Measurements from ENCODE around the gene KIAA0513.

Gene KIAA0513

GRCh38 chr16:85096921-85097320, 69.3 kb downstream of the KIAA0513 start:
- TF ChIP-seq FOXP2 (optimal IDR thresholded peaks at IDR 0.05; ENCODE audit: borderline replicate concordance, extremely low read depth, extremely low read length, insufficient read depth) (no peak), POLR2AphosphoS5 (IDR thresholded peaks at IDR 0.05; ENCODE audit: low read depth, low read length) (no peak), REST (IDR thresholded peaks at IDR 0.05; ENCODE audit: insufficient read depth in 1 of 2, low read depth in 2 of 2, low read length in 2 of 2) (no peak), TAF1 (IDR thresholded peaks at IDR 0.05; ENCODE audit: borderline replicate concordance, insufficient read depth, low read length) (no peak), SIN3A (IDR thresholded peaks at IDR 0.05; ENCODE audit: borderline replicate concordance, insufficient read depth, low read length) (no peak)

- TF ChIP-seq FOXP2 (optimal IDR thresholded peaks at IDR 0.05; ENCODE audit: borderline replicate concordance, extremely low read depth, extremely low read length, insufficient read depth) (no peak), TAF1 (IDR thresholded peaks at IDR 0.05; ENCODE audit: borderline replicate concordance, insufficient read depth, low read length) (no peak), POLR2AphosphoS5 (IDR thresholded peaks at IDR 0.05; ENCODE audit: low read depth, low read length) (no peak), SIN3A (IDR thresholded peaks at IDR 0.05; ENCODE audit: borderline replicate concordance, insufficient read depth, low read length) (no peak), REST (IDR thresholded peaks at IDR 0.05; ENCODE audit: insufficient read depth in 1 of 2, low read depth in 2 of 2, low read length in 2 of 2) (no peak)
Measured at GRCh38 chr16:85098565-85098964, 71.0 kb downstream of the KIAA0513 start.

GRCh38 chr16:85100265-85100664, 72.7 kb downstream of the KIAA0513 start:
- TF ChIP-seq SIN3A (IDR thresholded peaks at IDR 0.05; ENCODE audit: borderline replicate concordance, insufficient read depth, low read length) = no peak
- TF ChIP-seq TAF1 (IDR thresholded peaks at IDR 0.05; ENCODE audit: borderline replicate concordance, insufficient read depth, low read length) = no peak
- no peak for TF ChIP-seq POLR2AphosphoS5 (IDR thresholded peaks at IDR 0.05; ENCODE audit: low read depth, low read length)
- TF ChIP-seq REST (IDR thresholded peaks at IDR 0.05; ENCODE audit: insufficient read depth in 1 of 2, low read depth in 2 of 2, low read length in 2 of 2) = no peak
- no peak for TF ChIP-seq FOXP2 (optimal IDR thresholded peaks at IDR 0.05; ENCODE audit: borderline replicate concordance, extremely low read depth, extremely low read length, insufficient read depth)

- no peak for TF ChIP-seq POLR2AphosphoS5 (IDR thresholded peaks at IDR 0.05; ENCODE audit: low read depth, low read length)
- TF ChIP-seq TAF1 (IDR thresholded peaks at IDR 0.05; ENCODE audit: borderline replicate concordance, insufficient read depth, low read length) = no peak
- no peak for TF ChIP-seq REST (IDR thresholded peaks at IDR 0.05; ENCODE audit: insufficient read depth in 1 of 2, low read depth in 2 of 2, low read length in 2 of 2)
- no peak for TF ChIP-seq FOXP2 (optimal IDR thresholded peaks at IDR 0.05; ENCODE audit: borderline replicate concordance, extremely low read depth, extremely low read length, insufficient read depth)
- no peak for TF ChIP-seq SIN3A (IDR thresholded peaks at IDR 0.05; ENCODE audit: borderline replicate concordance, insufficient read depth, low read length)
Measured at GRCh38 chr16:85101956-85102630, 74.5 kb downstream of the KIAA0513 start.
